ENCODE results near the gene ZMIZ2. TPM values are rescaled to one million over a fixed set of nuclear protein-coding genes. Genes with fewer than 3 reads are reported as not detected.

The ZMIZ2 gene
- total RNA-seq, 4 donors from 2014 or later: 43.1 to 57.7 (median 49.8) TPM

DNA sequence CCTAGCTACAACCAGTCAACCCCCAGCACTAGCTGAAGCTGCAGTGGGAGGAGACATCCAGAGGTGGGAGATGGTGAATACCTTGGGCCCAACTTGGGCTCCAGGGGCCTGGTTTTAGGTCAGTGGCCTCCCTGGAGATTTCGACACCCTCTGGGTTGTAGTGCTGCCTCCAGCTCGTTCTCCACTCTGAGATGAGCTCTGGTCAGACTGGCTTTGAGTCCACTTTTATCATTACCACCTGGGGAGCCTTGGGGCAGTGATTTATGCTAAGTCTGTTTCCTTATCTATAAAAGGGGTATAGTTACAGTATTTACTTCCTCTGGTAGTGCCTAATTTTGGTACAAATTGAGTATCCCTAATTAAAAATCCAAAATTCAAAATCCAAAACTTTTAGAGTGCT, 70.6 kb downstream of the ZMIZ2 start:
- H3K4me3 ChIP-seq (replicated peaks in 1 of 3): no peak overlapping the region
- 67 to 71% methylated on average over 2 of the region's 2 CpGs for WGBS, 2 donors
- no peaks in the 10 kb centered on the region for H3K27me3 ChIP-seq
- TF ChIP-seq CTCF (IDR thresholded peaks at IDR 0.05) (no peak), POLR2A (IDR thresholded peaks at IDR 0.05) (no peak)
- H3K4me1 ChIP-seq: no peaks in the 10 kb centered on the region
- H3K36me3 ChIP-seq: no peaks in the 10 kb centered on the region
- DNase-seq: no peak
- H3K27ac ChIP-seq: no peak overlapping the region
- intact Hi-C loops (cut with DNase I): no loop called here
- H3K9me3 ChIP-seq: no peaks in the 10 kb centered on the region

Other genes starting within 250 kb of the ZMIZ2 start
- not detected for gene NPC1L1, start 207.5 kb upstream of the ZMIZ2 start, total RNA-seq
- gene DDX56, start 174.9 kb upstream of the ZMIZ2 start, total RNA-seq: 10 to 100 TPM; 47.3 to 77.3 (median 62.1) TPM
- gene TMED4, start 166.6 kb upstream of the ZMIZ2 start, total RNA-seq: 100 to 1,000 TPM; 240 to 522 (median 435) TPM
- 100 to 1,000 TPM; 108 to 325 (median 201) TPM for gene OGDH, start 142.2 kb upstream of the ZMIZ2 start, total RNA-seq
- gene PPIA, start 47.8 kb downstream of the ZMIZ2 start, total RNA-seq: 1,000 to 10,000 TPM; 1,021 to 2,051 (median 1,545) TPM
- gene H2AZ2, start 99.2 kb downstream of the ZMIZ2 start, total RNA-seq: 100 to 1,000 TPM; 126 to 198 (median 144) TPM
- 10 to 100 TPM; 25.6 to 47.4 (median 31.5) TPM for gene PURB, start 136.7 kb downstream of the ZMIZ2 start, total RNA-seq
- 1 to 10 TPM in 3 of 4 donors, under 1 TPM in 1; 0.78 to 3.8 (median 2.0) TPM for gene MYO1G, start 230.2 kb downstream of the ZMIZ2 start, total RNA-seq

All from thyroid gland (tissue), 4 donors.